Neuronal stem cell (in vitro differentiated cells): ENCODE data around the gene PCMT1.

Experiments used
- DNase-seq: peaks from one replicate; pipeline ENCODE4 v3.0.0-alpha.2; 2013; ENCODE audit warnings: low spot score
- H2AFZ ChIP-seq: one replicate; pipeline ENCODE4 v1.6.1; 2013; ENCODE audit warnings: mild to moderate bottlenecking, low read length, inconsistent platforms
- H2AK5ac ChIP-seq: 2 replicates; pipeline ENCODE4 v1.6.1; 2013; ENCODE audit warnings: low read depth, mild to moderate bottlenecking, inconsistent platforms, low read length, moderate library complexity, mixed read lengths
- H2BK120ac ChIP-seq: 2 replicates; pipeline ENCODE4 v1.6.1; 2013; ENCODE audit warnings: low read depth, mild to moderate bottlenecking, inconsistent platforms, low read length, moderate library complexity, mixed read lengths
- H2BK12ac ChIP-seq: one replicate; pipeline ENCODE4 v1.6.1; 2013; ENCODE audit warnings: low read length, inconsistent platforms
- H2BK15ac ChIP-seq: 2 replicates; pipeline ENCODE4 v1.6.1; 2013; ENCODE audit warnings: mild to moderate bottlenecking, low read length, inconsistent platforms, mixed read lengths
- H2BK5ac ChIP-seq: one replicate; pipeline ENCODE4 v1.6.1; 2013; ENCODE audit warnings: inconsistent platforms, mild to moderate bottlenecking, low read length, moderate library complexity
- H3K14ac ChIP-seq: one replicate; pipeline ENCODE4 v1.6.1; 2013; ENCODE audit warnings: low read length, inconsistent platforms
- H3K18ac ChIP-seq: 2 replicates; pipeline ENCODE4 v1.6.1; 2013; ENCODE audit warnings: low read length, inconsistent platforms
- H3K23ac ChIP-seq: 2 replicates; pipeline ENCODE4 v1.6.1; 2013; ENCODE audit warnings: low read depth, mild to moderate bottlenecking, mixed read lengths, low read length, inconsistent platforms; ENCODE audit not compliant: poor library complexity
- H3K27ac ChIP-seq: replicated peaks from 3 replicates; pipeline ENCODE4 v1.5.1; 2013; ENCODE audit warnings: low read length, inconsistent platforms
- H3K27me3 ChIP-seq, 3 experiments: 2 replicates each; pipeline ENCODE4 v1.6.1; 2013; ENCODE audit warnings: low read length in 3 of 3, mild to moderate bottlenecking in 2 of 3, inconsistent platforms in 1 of 3, low read depth in 1 of 3, mixed read lengths in 1 of 3, moderate library complexity in 1 of 3; ENCODE audit not compliant: control insufficient read depth in 3 of 3, insufficient read depth in 3 of 3
- H3K36me3 ChIP-seq, 2 donors: replicated peaks in 1 of 2; 2 replicates each; pipeline ENCODE4 v1.6.1; 2013; ENCODE audit warnings: low read length in 2 of 2; ENCODE audit not compliant: control insufficient read depth in 2 of 2, insufficient read depth in 2 of 2
- H3K4ac ChIP-seq: 2 replicates; pipeline ENCODE4 v1.6.1; 2013; ENCODE audit warnings: inconsistent platforms, mild to moderate bottlenecking, low read length, moderate library complexity
- H3K4me1 ChIP-seq, 2 donors: 1 replicate in 1 of 2; 2 replicates in 1 of 2; pipeline ENCODE4 v1.6.1; 2013; ENCODE audit warnings: low read length in 2 of 2, low read depth in 1 of 2; ENCODE audit not compliant: control insufficient read depth in 2 of 2, insufficient read depth in 1 of 2
- H3K4me2 ChIP-seq: one replicate; pipeline ENCODE4 v1.6.1; 2013; ENCODE audit warnings: mild to moderate bottlenecking, low read length, inconsistent platforms; ENCODE audit not compliant: insufficient read depth, poor library complexity, severe bottlenecking
- H3K4me3 ChIP-seq, 2 donors: 2 replicates each; pipeline ENCODE4 v1.5.1; 2013; ENCODE audit warnings: low read length in 2 of 2, mild to moderate bottlenecking in 2 of 2, inconsistent platforms in 1 of 2, moderate library complexity in 1 of 2
- H3K79me1 ChIP-seq: one replicate; pipeline ENCODE4 v1.6.1; 2013; ENCODE audit warnings: low read depth, mild to moderate bottlenecking, inconsistent platforms, low read length, moderate library complexity
- H3K9ac ChIP-seq: one replicate; pipeline ENCODE4 v1.6.1; 2013; ENCODE audit warnings: mild to moderate bottlenecking, low read depth, low read length, inconsistent platforms; ENCODE audit not compliant: poor library complexity
- H3K9me3 ChIP-seq, 2 donors: replicated peaks in 1 of 2; 2 replicates each; pipeline versions ENCODE3 to v1.6.1; 2013; ENCODE audit warnings: low read length in 2 of 2, mild to moderate bottlenecking in 2 of 2, inconsistent platforms in 1 of 2, low read depth in 1 of 2, mixed read lengths in 1 of 2, moderate library complexity in 1 of 2; ENCODE audit not compliant: control insufficient read depth in 2 of 2, insufficient read depth in 1 of 2
- H4K8ac ChIP-seq: one replicate; pipeline ENCODE4 v1.6.1; 2013; ENCODE audit warnings: low read depth, mild to moderate bottlenecking, inconsistent platforms, low read length, moderate library complexity
- H4K91ac ChIP-seq: one replicate; pipeline ENCODE4 v1.6.1; 2013; ENCODE audit warnings: low read length, low read depth, mild to moderate bottlenecking, inconsistent platforms; ENCODE audit not compliant: poor library complexity
- WGBS, 2 donors: extraction: QIAGEN DNeasy Blood & Tissue Kit; methylation state at CpG; one replicate each; pipeline ENCODE4 v1.1.7; 2013; ENCODE audit warnings: missing lambda C conversion rate in 2 of 2, mixed read lengths in 1 of 2; ENCODE audit not compliant: insufficient read length in 2 of 2, insufficient replicate concordance in 1 of 2; ENCODE audit errors: extremely low coverage in 2 of 2; 5-methylcytosine and 5-hydroxymethylcytosine counted together

Gene PCMT1

GRCh38 chr6:149855040-149855654 lies 105.6 kb downstream of the PCMT1 start:
- Histone ChIP-seq H4K91ac (no peak overlapping the region), H3K36me3 (peaks cover 0 to 26% of the 10 kb centered on the region in 2 donors), H4K8ac (no peak overlapping the region), H2BK15ac (no peak overlapping the region), H3K79me1 (no peaks in the 10 kb centered on the region), H3K23ac (no peak overlapping the region), H2AK5ac (no peak overlapping the region), H2BK120ac (no peak overlapping the region), H3K9ac (no peak overlapping the region), H3K4me1 (peaks cover 0 to 11% of the 10 kb centered on the region in 2 donors), H3K14ac (no peak overlapping the region), H3K4me3 (no peak overlapping the region), H3K27me3 (no peaks in the 10 kb centered on the region), H3K27ac (no peak overlapping the region), H3K4ac (no peak overlapping the region), H3K4me2 (no peak overlapping the region), H3K18ac (no peak overlapping the region), H2AFZ (no peak overlapping the region), H2BK5ac (no peak overlapping the region), H3K9me3 (no peaks in the 10 kb centered on the region), H2BK12ac (no peak overlapping the region)
- no peak for DNase-seq
- WGBS, 2 donors, result no CpG with 5 or more reads among the region's 5 CpGs

GRCh38 chr6:149855741-149856140 lies 106.2 kb downstream of the PCMT1 start:
- no peak overlapping the region for H3K14ac ChIP-seq
- H3K4me3 ChIP-seq, result no peak overlapping the region
- WGBS, 2 donors, result no CpG with 5 or more reads among the region's 2 CpGs
- H3K18ac ChIP-seq, result no peak overlapping the region
- no peak overlapping the region for H2BK12ac ChIP-seq
- H3K9me3 ChIP-seq, result no peaks in the 10 kb centered on the region
- H3K4ac ChIP-seq, result no peak overlapping the region
- H4K8ac ChIP-seq, result no peak overlapping the region
- no peak overlapping the region for H3K9ac ChIP-seq
- H3K79me1 ChIP-seq, result no peaks in the 10 kb centered on the region
- H2BK5ac ChIP-seq, result no peak overlapping the region
- no peak overlapping the region for H4K91ac ChIP-seq
- H2BK15ac ChIP-seq, result no peak overlapping the region
- DNase-seq, result no peak
- H3K4me1 ChIP-seq, result peaks cover 5 to 11% of the 10 kb centered on the region in 2 donors
- no peak overlapping the region for H2AK5ac ChIP-seq
- H3K27ac ChIP-seq, result no peak overlapping the region
- no peak overlapping the region for H3K23ac ChIP-seq
- no peak overlapping the region for H2AFZ ChIP-seq
- H3K27me3 ChIP-seq, result peaks cover 0 to 3% (median 0%) of the 10 kb centered on the region in 3 experiments
- H3K36me3 ChIP-seq, result peaks cover 0 to 22% of the 10 kb centered on the region in 2 donors
- H3K4me2 ChIP-seq, result no peak overlapping the region
- no peak overlapping the region for H2BK120ac ChIP-seq

- no peak overlapping the region for H3K23ac ChIP-seq
- H4K8ac ChIP-seq, result no peak overlapping the region
- H3K9ac ChIP-seq, result no peak overlapping the region
- H2AFZ ChIP-seq, result no peak overlapping the region
- no peaks in the 10 kb centered on the region for H3K79me1 ChIP-seq
- H2BK120ac ChIP-seq, result no peak overlapping the region
- no peak overlapping the region for H3K4me3 ChIP-seq
- peaks cover 0 to 16% of the 10 kb centered on the region in 2 donors for H3K36me3 ChIP-seq
- H3K4me1 ChIP-seq, result peaks cover 7 to 11% of the 10 kb centered on the region in 2 donors
- H2BK5ac ChIP-seq, result no peak overlapping the region
- no peak overlapping the region for H3K4ac ChIP-seq
- no peak overlapping the region for H3K27ac ChIP-seq
- H4K91ac ChIP-seq, result no peak overlapping the region
- no peak overlapping the region for H3K4me2 ChIP-seq
- no CpG with 5 or more reads among the region's 10 CpGs for WGBS, 2 donors
- H2AK5ac ChIP-seq, result no peak overlapping the region
- no peak overlapping the region for H2BK12ac ChIP-seq
- H3K27me3 ChIP-seq, result peaks cover 0 to 5% (median 0%) of the 10 kb centered on the region in 3 experiments
- no peaks in the 10 kb centered on the region for H3K9me3 ChIP-seq
- no peak for DNase-seq
- no peak overlapping the region for H3K14ac ChIP-seq
- no peak overlapping the region for H2BK15ac ChIP-seq
- no peak overlapping the region for H3K18ac ChIP-seq
Measured at GRCh38 chr6:149856256-149856994, 106.9 kb downstream of the PCMT1 start.

GRCh38 chr6:149857541-149857940 lies 108.0 kb downstream of the PCMT1 start:
- no peak overlapping the region for H4K91ac ChIP-seq
- no peak overlapping the region for H2BK120ac ChIP-seq
- H3K36me3 ChIP-seq, result peaks cover 0 to 8% of the 10 kb centered on the region in 2 donors
- no peak overlapping the region for H2AK5ac ChIP-seq
- DNase-seq, result no peak
- no CpG with 5 or more reads among the region's 5 CpGs for WGBS, 2 donors
- no peak overlapping the region for H2BK12ac ChIP-seq
- no peak overlapping the region for H3K4ac ChIP-seq
- H4K8ac ChIP-seq, result no peak overlapping the region
- peaks cover 7 to 18% of the 10 kb centered on the region in 2 donors for H3K4me1 ChIP-seq
- no peak overlapping the region for H3K4me3 ChIP-seq
- H3K18ac ChIP-seq, result no peak overlapping the region
- H3K79me1 ChIP-seq, result no peaks in the 10 kb centered on the region
- no peak overlapping the region for H3K4me2 ChIP-seq
- no peak overlapping the region for H2BK5ac ChIP-seq
- H3K27me3 ChIP-seq, result peaks cover 0 to 12% (median 2%) of the 10 kb centered on the region in 3 experiments
- no peak overlapping the region for H3K9ac ChIP-seq
- H3K27ac ChIP-seq, result no peak overlapping the region
- H2BK15ac ChIP-seq, result no peak overlapping the region
- H2AFZ ChIP-seq, result no peak overlapping the region
- H3K14ac ChIP-seq, result no peak overlapping the region
- H3K23ac ChIP-seq, result no peak overlapping the region
- H3K9me3 ChIP-seq, result no peaks in the 10 kb centered on the region
